Measurements from ENCODE around the gene CCDC83.

DNA sequence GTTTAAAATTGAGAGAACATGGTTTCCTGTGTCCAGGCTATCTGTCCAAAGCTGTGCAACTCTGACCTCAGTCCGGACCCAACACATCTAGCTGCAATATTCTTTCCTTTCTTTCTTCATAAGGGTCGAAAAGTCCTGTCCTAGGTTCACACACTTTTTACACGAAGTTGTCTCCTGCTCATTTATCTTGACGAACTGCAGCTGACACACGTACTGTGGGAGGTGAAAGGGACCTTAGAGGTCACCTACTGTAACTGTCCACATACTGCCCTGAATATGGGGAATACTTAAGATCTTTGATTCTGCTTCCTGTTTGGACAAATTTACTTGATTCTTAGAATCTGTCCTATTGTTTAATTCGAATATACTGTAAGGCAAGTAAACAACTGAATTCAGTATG, 105.9 kb downstream of the CCDC83 start:
- no peak for TF ChIP-seq POLR2A (IDR thresholded peaks at IDR 0.05; ENCODE audit: low read length)
- TF ChIP-seq GATA1 (IDR thresholded peaks at IDR 0.05; ENCODE audit: low read depth, low read length): no peak

All from erythroblast (primary cell).